ENCODE measurements around the gene CHCT1. TPM values are rescaled to one million over a fixed set of nuclear protein-coding genes. Genes with fewer than 3 reads are reported as not detected.

Gene CHCT1
- total and polyA plus RNA-seq, 2 of the 8 experiments (the other 6 are each of a cell fraction or from before 2014, with no cell fraction given): 0.06 TPM; not detected in 1

DNA sequence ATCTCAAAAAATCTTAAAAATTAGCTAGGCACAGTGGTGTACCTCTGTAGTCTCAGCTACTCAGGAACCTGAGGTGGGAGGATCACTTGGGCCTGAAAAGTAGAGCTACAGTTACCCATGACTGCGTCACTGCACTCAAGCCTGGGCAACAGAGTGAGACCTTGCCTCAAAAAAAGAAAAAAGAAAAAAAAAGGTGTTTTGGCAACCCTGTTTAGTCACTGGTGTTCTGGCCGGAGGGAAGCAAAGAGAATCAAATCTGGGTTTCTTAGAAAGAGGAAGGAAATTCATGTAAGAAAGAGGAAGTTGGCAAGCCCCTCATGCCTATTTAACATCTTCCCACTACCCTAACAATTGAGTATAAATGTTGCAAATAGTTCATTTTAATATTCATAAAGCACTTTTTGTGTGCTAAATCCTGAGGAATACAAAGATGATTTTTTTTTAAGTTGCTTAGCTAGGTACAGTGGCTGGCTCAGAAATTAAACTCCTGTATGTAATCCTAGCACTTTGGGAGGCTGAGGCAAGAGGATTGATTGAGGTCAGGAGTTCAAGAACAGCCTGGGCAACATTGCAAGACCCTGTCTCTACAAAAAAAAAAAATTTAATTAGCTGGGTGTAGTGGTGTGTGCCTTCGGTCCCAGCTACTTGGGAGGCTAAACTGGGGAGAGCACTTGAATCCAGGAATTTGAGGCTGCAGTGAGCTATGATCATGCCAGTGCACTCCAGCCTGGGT, 23.9 kb upstream of the CHCT1 start:
- DNase-seq (ENCODE audit: low read depth in 1 of 2, low spot score in 2 of 2) (no peak), FAIRE-seq (no peak)
- Histone ChIP-seq H3K14ac (ENCODE audit: insufficient read length) (no peak overlapping the region), H3K36me3 (ENCODE audit: control insufficient read depth in 2 of 4, insufficient read depth in 4 of 4, low read length in 3 of 4) (no peaks in the 10 kb centered on the region), H3K9ac (replicated peaks in 1 of 4; ENCODE audit: extremely low read depth in 1 of 4, low read depth in 3 of 4, low read length in 3 of 4) (no peak overlapping the region), H4K5ac (ENCODE audit: insufficient read length, low read depth, low read length) (no peak overlapping the region), H3K23me2 (ENCODE audit: low read depth, low read length) (no peaks in the 10 kb centered on the region), H3K4me3 (ENCODE audit: extremely low read depth in 1 of 4, insufficient read depth in 2 of 4, low read depth in 3 of 4, low read length in 4 of 4) (no peak overlapping the region), H4K20me1 (replicated peaks in 1 of 2; ENCODE audit: control insufficient read depth in 1 of 2, insufficient read depth in 2 of 2, low read length in 2 of 2) (no peaks in the 10 kb centered on the region), H2BK15ac (ENCODE audit: low read length) (no peak overlapping the region), H3K4me2 (ENCODE audit: insufficient read depth in 1 of 2, low read depth in 2 of 2, low read length in 2 of 2) (no peak overlapping the region), H3K27me3 (replicated peaks in 1 of 4; ENCODE audit: control insufficient read depth in 3 of 4, extremely low read depth in 1 of 4, insufficient read depth in 3 of 4, low read length in 3 of 4) (no peaks in the 10 kb centered on the region), H2BK12ac (ENCODE audit: low read depth, low read length) (no peak overlapping the region), H4K8ac (ENCODE audit: extremely low read depth, insufficient read depth, low read length) (no peak overlapping the region), H2AK5ac (ENCODE audit: low read depth, low read length) (no peak overlapping the region), H3K9me3 (ENCODE audit: insufficient read depth in 2 of 2, low read depth in 1 of 2, low read length in 1 of 2) (no peaks in the 10 kb centered on the region), H3K27ac (ENCODE audit: low read depth, low read length) (no peak overlapping the region), H3K79me1 (ENCODE audit: low read depth, low read length) (no peaks in the 10 kb centered on the region), H2BK120ac (replicated peaks; ENCODE audit: low read depth, low read length) (no peak overlapping the region), H4K91ac (replicated peaks; ENCODE audit: insufficient read length, low read length) (no peak overlapping the region), H2AFZ (ENCODE audit: low read length) (no peak overlapping the region), H2BK20ac (ENCODE audit: low read length) (no peak overlapping the region), H3K4me1 (replicated peaks in 1 of 4; ENCODE audit: control insufficient read depth in 3 of 4, insufficient read depth in 4 of 4, low read length in 3 of 4) (no peaks in the 10 kb centered on the region), H3K4ac (replicated peaks; ENCODE audit: insufficient read length, low read depth, low read length) (no peak overlapping the region), H3K23ac (ENCODE audit: insufficient read length) (no peak overlapping the region), H2BK5ac (ENCODE audit: low read depth, low read length) (no peak overlapping the region), H3K79me2 (ENCODE audit: control insufficient read depth in 1 of 2, insufficient read depth in 2 of 2, low read length in 2 of 2) (no peaks in the 10 kb centered on the region), H3K18ac (ENCODE audit: extremely low read depth, low read length) (no peak overlapping the region), H3K56ac (replicated peaks; ENCODE audit: insufficient read length, low read depth, low read length) (no peak overlapping the region)
- ChIA-PET CTCF (ENCODE audit: partially characterized antibody) (interaction anchor here (0.8 kb wide), 1 partner anchor 9 kb away, joined by 3 read pairs; no protein-coding TSS in a partner anchor), POLR2A (ENCODE audit: partially characterized antibody) (interaction anchor here (0.7 kb wide), 1 partner anchor 244 kb away, joined by 4 read pairs; no protein-coding TSS in a partner anchor)
- WGBS, 2 experiments (ENCODE audit: extremely low coverage in 1 of 2, insufficient coverage in 1 of 2, insufficient read length in 1 of 2, insufficient replicate concordance in 2 of 2, low coverage in 1 of 2, low lambda C conversion rate in 2 of 2, missing lambda C conversion rate in 1 of 2): 97% methylated on average over 3 of the region's 3 CpGs; no CpG with 5 or more reads in 1 of the 2 experiments
- no peak for TF ChIP-seq GABPA (IDR thresholded peaks at IDR 0.05; ENCODE audit: borderline replicate concordance, insufficient read depth, low read length)
- TF ChIP-seq EP300 (IDR thresholded peaks at IDR 0.05; ENCODE audit: borderline replicate concordance in 1 of 2, low read depth in 2 of 2, low read length in 2 of 2): no peak
- no peak for TF ChIP-seq POLR2A (IDR thresholded peaks at IDR 0.05; ENCODE audit: control extremely low read depth in 1 of 2, low read depth in 2 of 2, low read length in 2 of 2)
- no peak for TF ChIP-seq POLR2AphosphoS5 (IDR thresholded peaks at IDR 0.05; ENCODE audit: low read depth, low read length)
- TF ChIP-seq BACH1 (IDR thresholded peaks at IDR 0.05; ENCODE audit: low read length): no peak
- TF ChIP-seq PHF8 (conservative IDR thresholded peaks at IDR 0.05; ENCODE audit: low read depth, low read length): no peak
- no peak for TF ChIP-seq RNF2 (IDR thresholded peaks at IDR 0.05; ENCODE audit: borderline replicate concordance, low read depth, low read length, missing control alignments, poor library complexity, severe bottlenecking)
- no peak for TF ChIP-seq TEAD4 (IDR thresholded peaks at IDR 0.05; ENCODE audit: low read depth, low read length)
- TF ChIP-seq GTF2F1 (IDR thresholded peaks at IDR 0.05; ENCODE audit: borderline replicate concordance, low read depth, low read length): no peak
- TF ChIP-seq FOSL1 (IDR thresholded peaks at IDR 0.05; ENCODE audit: insufficient read depth, low read depth, low read length): no peak
- no peak for TF ChIP-seq KDM5A (IDR thresholded peaks at IDR 0.05; ENCODE audit: low read length)
- TF ChIP-seq HDAC6 (IDR thresholded peaks at IDR 0.05; ENCODE audit: low read depth, low read length): no peak
- no peak for TF ChIP-seq MAFK (IDR thresholded peaks at IDR 0.05; ENCODE audit: low read depth, low read length)

All from H1 (cell line).